IMR-90 (cell line): ENCODE measurements around the gene GKN1. TPM values are rescaled to one million over a fixed set of nuclear protein-coding genes. Genes with fewer than 3 reads are reported as not detected.

ENCODE experiments used
- ATAC-seq: fragments of 200-7000 bp; cut with Tn5 transposase; 2 replicates; pipeline ENCODE4 v1.9.1; 2020; ENCODE audit warnings: low read depth, mild to moderate bottlenecking, moderate library complexity
- BruUV-seq: library from RNA; stranded (reverse); fragments of 400-500 nt; replicated peaks from 2 replicates; lab custom pipeline; 2021; lab: Mats Ljungman, UMichigan
- CTCF ChIA-PET: fragments of 300-600 bp; formaldehyde crosslinking; extraction: SDS; loops from one replicate; lab custom pipeline; 2021; ENCODE audit warnings: antibody characterized with exemption; lab: Yijun Ruan, JAX
- POLR2A ChIA-PET: fragments of 300-600 bp; sonication (Branson Sonifier 250); formaldehyde crosslinking; loops from one replicate; lab custom pipeline; 2022; ENCODE audit warnings: antibody characterized with exemption; ENCODE audit not compliant: unreplicated experiment; lab: Charles Lee
- DNase-seq: peaks from one replicate; pipeline ENCODE4 v3.0.0; 2013
- H2AFZ ChIP-seq: replicated peaks from 2 replicates; pipeline ENCODE3; 2013; ENCODE audit warnings: low read length, mild to moderate bottlenecking; ENCODE audit not compliant: poor library complexity
- H2AK5ac ChIP-seq: 2 replicates; pipeline ENCODE4 v1.6.1; 2013; ENCODE audit warnings: low read depth, low read length, inconsistent platforms
- H2AK9ac ChIP-seq: replicated peaks from 2 replicates; pipeline ENCODE3; 2013; ENCODE audit warnings: mild to moderate bottlenecking, low read depth, low read length, moderate library complexity; ENCODE audit not compliant: poor library complexity
- H2BK120ac ChIP-seq: 2 replicates; pipeline ENCODE4 v1.6.1; 2013; ENCODE audit warnings: low read depth, low read length, inconsistent platforms
- H2BK15ac ChIP-seq: 3 replicates; pipeline ENCODE4 v1.6.1; 2013; ENCODE audit warnings: low read depth, low read length, inconsistent platforms
- H2BK20ac ChIP-seq: 2 replicates; pipeline ENCODE4 v1.6.1; 2013; ENCODE audit warnings: low read depth, mild to moderate bottlenecking, inconsistent platforms, low read length, moderate library complexity
- H2BK5ac ChIP-seq: 2 replicates; pipeline ENCODE4 v1.6.1; 2013; ENCODE audit warnings: mild to moderate bottlenecking, low read depth, low read length, inconsistent platforms; ENCODE audit not compliant: poor library complexity, severe bottlenecking
- H3K14ac ChIP-seq: replicated peaks from 2 replicates; pipeline ENCODE4 v1.6.1; 2013; ENCODE audit warnings: low read depth, low read length, inconsistent platforms
- H3K18ac ChIP-seq: 2 replicates; pipeline ENCODE4 v1.6.1; 2013; ENCODE audit warnings: low read depth, low read length, control low read depth
- H3K23ac ChIP-seq: 2 replicates; pipeline ENCODE4 v1.6.1; 2013; ENCODE audit warnings: low read depth, low read length, inconsistent platforms
- H3K27ac ChIP-seq: 2 replicates; pipeline ENCODE4 v1.5.1; 2013; ENCODE audit warnings: mild to moderate bottlenecking, control low read depth, low read length; ENCODE audit not compliant: insufficient read depth
- H3K27me3 ChIP-seq: 2 replicates; pipeline ENCODE4 v1.6.1; 2013; ENCODE audit warnings: low read length; ENCODE audit not compliant: control insufficient read depth, insufficient read depth
- H3K36me3 ChIP-seq: 2 replicates; pipeline ENCODE4 v1.6.1; 2013; ENCODE audit warnings: low read length, mixed read lengths; ENCODE audit not compliant: control insufficient read depth, insufficient read depth
- H3K4ac ChIP-seq: 2 replicates; pipeline ENCODE4 v1.6.1; 2013; ENCODE audit warnings: low read depth, low read length, inconsistent platforms
- H3K4me1 ChIP-seq: 2 replicates; pipeline ENCODE4 v1.6.1; 2013; ENCODE audit warnings: low read length, mixed read lengths; ENCODE audit not compliant: control insufficient read depth, insufficient read depth
- H3K4me2 ChIP-seq: 2 replicates; pipeline ENCODE4 v1.6.1; 2013; ENCODE audit warnings: low read depth, mild to moderate bottlenecking, control low read depth, low read length, moderate library complexity
- H3K4me3 ChIP-seq: 2 replicates; pipeline ENCODE4 v1.5.1; 2013; ENCODE audit warnings: low read depth, mild to moderate bottlenecking, control low read depth, low read length, moderate library complexity; ENCODE audit not compliant: insufficient read depth
- H3K56ac ChIP-seq: 2 replicates; pipeline ENCODE4 v1.6.1; 2013; ENCODE audit warnings: low read length, inconsistent platforms; ENCODE audit not compliant: insufficient read depth; ENCODE audit errors: extremely low read depth
- H3K79me1 ChIP-seq, 2 experiments: 2 replicates each; pipeline ENCODE4 v1.6.1; 2013; ENCODE audit warnings: low read length in 2 of 2, inconsistent platforms in 1 of 2, low read depth in 1 of 2
- H3K9ac ChIP-seq: 2 replicates; pipeline ENCODE4 v1.6.1; 2013; ENCODE audit warnings: low read depth, low read length, control low read depth
- H3K9me1 ChIP-seq: 2 replicates; pipeline ENCODE4 v1.6.1; 2013; ENCODE audit warnings: low read length, inconsistent platforms; ENCODE audit not compliant: insufficient read depth
- H3K9me3 ChIP-seq: 2 replicates; pipeline ENCODE4 v1.6.1; 2013; ENCODE audit warnings: low read length; ENCODE audit not compliant: control insufficient read depth, insufficient read depth
- H4K20me1 ChIP-seq: 2 replicates; pipeline ENCODE4 v1.6.1; 2013; ENCODE audit warnings: low read length, inconsistent platforms; ENCODE audit not compliant: insufficient read depth
- H4K5ac ChIP-seq: 2 replicates; pipeline ENCODE4 v1.6.1; 2013; ENCODE audit warnings: mild to moderate bottlenecking, low read depth, low read length, control low read depth
- H4K8ac ChIP-seq, 2 experiments: 2 replicates each; pipeline ENCODE4 v1.6.1; 2013; ENCODE audit warnings: low read depth in 2 of 2, low read length in 2 of 2, control low read depth in 1 of 2, inconsistent platforms in 1 of 2
- H4K91ac ChIP-seq: 2 replicates; pipeline ENCODE4 v1.6.1; 2013; ENCODE audit warnings: low read depth, low read length, inconsistent platforms; ENCODE audit not compliant: insufficient read depth
- BHLHE40 ChIP-seq: fragments of 150-350 bp; IDR thresholded peaks from 2 replicates; pipeline ENCODE4 v1.6.1; 2016; ENCODE audit warnings: mild to moderate bottlenecking, low read depth, low read length
- CEBPB ChIP-seq: IDR thresholded peaks from 2 replicates; pipeline ENCODE4 v1.6.1; 2012; ENCODE audit warnings: low read depth, low read length, improper control_type of control experiment
- CHD1 ChIP-seq: IDR thresholded peaks from 2 replicates; pipeline ENCODE4 v1.6.1; 2012; ENCODE audit warnings: low read depth, low read length, improper control_type of control experiment
- FOS ChIP-seq: fragments of 150-350 bp; IDR thresholded peaks from 2 replicates; pipeline ENCODE4 v1.6.1; 2016; ENCODE audit warnings: low read depth, low read length
- MAZ ChIP-seq: IDR thresholded peaks from 2 replicates; pipeline ENCODE4 v1.6.1; 2012; ENCODE audit warnings: low read depth, mild to moderate bottlenecking, low read length, improper control_type of control experiment, moderate library complexity, borderline replicate concordance
- MXI1 ChIP-seq: IDR thresholded peaks from 2 replicates; pipeline ENCODE4 v1.6.1; 2012; ENCODE audit warnings: low read depth, mild to moderate bottlenecking, low read length, moderate library complexity, borderline replicate concordance
- NFE2L2 ChIP-seq: fragments of 150-350 bp; IDR thresholded peaks from 2 replicates; pipeline ENCODE4 v1.6.1; 2016; ENCODE audit warnings: low read depth, mild to moderate bottlenecking, low read length
- POLR2A ChIP-seq: IDR thresholded peaks from 2 replicates; pipeline ENCODE4 v1.6.1; 2012; ENCODE audit warnings: mild to moderate bottlenecking, low read depth, low read length
- RAD21 ChIP-seq: IDR thresholded peaks from 2 replicates; pipeline ENCODE4 v1.6.1; 2012; ENCODE audit warnings: low read length, improper control_type of control experiment
- RCOR1 ChIP-seq: IDR thresholded peaks from 2 replicates; pipeline ENCODE4 v1.6.1; 2012; ENCODE audit warnings: mild to moderate bottlenecking, low read length, improper control_type of control experiment; ENCODE audit not compliant: insufficient replicate concordance
- RFX5 ChIP-seq: IDR thresholded peaks from 2 replicates; pipeline ENCODE4 v1.8.0; 2012; ENCODE audit warnings: low read depth, mild to moderate bottlenecking, low read length, moderate library complexity
- WGBS, 2 experiments: methylation state at CpG; one replicate each; pipeline versions ENCODE4 v1.1.5 to v1.1.7; 2013; ENCODE audit warnings: missing lambda C conversion rate in 2 of 2; ENCODE audit not compliant: insufficient read length in 1 of 2; ENCODE audit errors: extremely low coverage in 2 of 2; 5-methylcytosine and 5-hydroxymethylcytosine counted together
- dilution Hi-C: fragments of 300-500 bp; cut with HindIII; formaldehyde crosslinking; loops from one replicate; pipeline ENCODE4 v1.14.3; 2018; ENCODE audit warnings: low sequenced_read_pairs; ENCODE audit not compliant: unreplicated experiment
- in situ Hi-C: fragments of 300-500 bp; cut with MboI; formaldehyde crosslinking; loops from 3 replicates; pipeline ENCODE4 v1.14.3; 2019; ENCODE audit warnings: low sequenced_read_pairs, inconsistent platforms, mixed read lengths
- intact Hi-C: fragments of 100-400 bp; cut with micrococcal nuclease; formaldehyde crosslinking; loops from 2 replicates; pipeline ENCODE4 v1.10.0; 2022
- polyA plus RNA-seq, 3 experiments: library from polyadenylated mRNA; depleted of rRNA; stranded (reverse); fragments of >200 nt; gene quantifications; 2 replicates each; pipeline ENCODE4 v1.2.3, GENCODE V29; 2012; ENCODE audit warnings: low replicate concordance in 1 of 3
- total RNA-seq: library from RNA; depleted of rRNA; stranded (reverse); fragments of >200 nt; gene quantifications from 2 replicates; pipeline ENCODE4 v1.2.3, GENCODE V29; 2012
- TF ChIP-seq, protein P1 (sequence below): fragments of 150-350 bp; IDR thresholded peaks from 2 replicates; pipeline ENCODE4 v1.6.1; 2016; ENCODE audit warnings: low read depth, mild to moderate bottlenecking, low read length, moderate library complexity, borderline replicate concordance
- TF ChIP-seq, protein P2 (sequence below): conservative IDR thresholded peaks from 2 replicates; pipeline ENCODE4 v1.5.1; 2012; ENCODE audit warnings: mild to moderate bottlenecking, low read depth, low read length, improper control_type of control experiment

The GKN1 gene
- total and polyA plus RNA-seq, 2 of the 4 experiments (the other 2 are of a cell fraction) = not detected

DNA sequence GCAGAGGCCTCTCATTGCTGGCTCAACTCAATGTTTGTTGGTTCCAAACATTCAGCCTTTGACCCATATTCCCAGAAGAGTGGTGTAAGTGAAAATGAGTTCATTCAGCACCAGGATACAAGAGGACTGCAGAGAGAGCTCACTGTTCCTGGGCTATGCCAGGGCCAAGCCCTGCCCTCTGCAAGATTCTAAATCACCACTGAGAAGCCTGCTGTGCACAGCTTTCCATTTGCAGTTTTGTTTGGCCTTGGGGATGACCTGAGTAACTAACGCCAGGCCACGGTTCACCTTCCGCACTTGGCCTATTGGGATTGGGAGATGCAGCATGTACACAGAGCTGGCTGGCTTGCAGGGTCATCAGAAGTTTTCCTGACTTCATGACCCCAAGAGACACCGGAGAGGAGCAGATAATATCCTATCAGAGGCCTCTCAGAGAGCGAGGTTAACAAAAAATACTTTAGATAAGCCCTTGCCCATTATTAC lies 12.6 kb downstream of the GKN1 start:
- intact Hi-C loops (no loop called here), in situ Hi-C loops (no loop called here), dilution Hi-C loops (no loop called here)
- H4K8ac ChIP-seq = no peak overlapping the region
- H3K23ac ChIP-seq = no peak overlapping the region
- H2BK120ac ChIP-seq = no peak overlapping the region
- no peak overlapping the region for H3K18ac ChIP-seq
- DNase-seq (no peak), ATAC-seq (no peak)
- ChIA-PET CTCF (no interaction called here), POLR2A (no interaction called here)
- BruUV-seq = no TSS peak
- no peak overlapping the region for H3K4me2 ChIP-seq
- no peaks in the 10 kb centered on the region for H3K27me3 ChIP-seq
- H2BK20ac ChIP-seq = no peak overlapping the region
- H4K91ac ChIP-seq = no peak overlapping the region
- no peak overlapping the region for H3K9ac ChIP-seq
- H3K9me1 ChIP-seq = no peaks in the 10 kb centered on the region
- H2AFZ ChIP-seq = no peak overlapping the region
- peak overlapping the region; percentile 33 for H2AK9ac ChIP-seq
- no peaks in the 10 kb centered on the region for H3K4me1 ChIP-seq
- no CpG with 5 or more reads among the region's 5 CpGs for WGBS, 2 experiments
- H3K4ac ChIP-seq = no peak overlapping the region
- TF ChIP-seq, protein P1, sequence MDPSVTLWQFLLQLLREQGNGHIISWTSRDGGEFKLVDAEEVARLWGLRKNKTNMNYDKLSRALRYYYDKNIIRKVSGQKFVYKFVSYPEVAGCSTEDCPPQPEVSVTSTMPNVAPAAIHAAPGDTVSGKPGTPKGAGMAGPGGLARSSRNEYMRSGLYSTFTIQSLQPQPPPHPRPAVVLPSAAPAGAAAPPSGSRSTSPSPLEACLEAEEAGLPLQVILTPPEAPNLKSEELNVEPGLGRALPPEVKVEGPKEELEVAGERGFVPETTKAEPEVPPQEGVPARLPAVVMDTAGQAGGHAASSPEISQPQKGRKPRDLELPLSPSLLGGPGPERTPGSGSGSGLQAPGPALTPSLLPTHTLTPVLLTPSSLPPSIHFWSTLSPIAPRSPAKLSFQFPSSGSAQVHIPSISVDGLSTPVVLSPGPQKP = no peak
- TF ChIP-seq RCOR1 = no peak
- no peak for TF ChIP-seq BHLHE40
- no peak for TF ChIP-seq CHD1
- TF ChIP-seq CEBPB = no peak
- TF ChIP-seq, protein P2, sequence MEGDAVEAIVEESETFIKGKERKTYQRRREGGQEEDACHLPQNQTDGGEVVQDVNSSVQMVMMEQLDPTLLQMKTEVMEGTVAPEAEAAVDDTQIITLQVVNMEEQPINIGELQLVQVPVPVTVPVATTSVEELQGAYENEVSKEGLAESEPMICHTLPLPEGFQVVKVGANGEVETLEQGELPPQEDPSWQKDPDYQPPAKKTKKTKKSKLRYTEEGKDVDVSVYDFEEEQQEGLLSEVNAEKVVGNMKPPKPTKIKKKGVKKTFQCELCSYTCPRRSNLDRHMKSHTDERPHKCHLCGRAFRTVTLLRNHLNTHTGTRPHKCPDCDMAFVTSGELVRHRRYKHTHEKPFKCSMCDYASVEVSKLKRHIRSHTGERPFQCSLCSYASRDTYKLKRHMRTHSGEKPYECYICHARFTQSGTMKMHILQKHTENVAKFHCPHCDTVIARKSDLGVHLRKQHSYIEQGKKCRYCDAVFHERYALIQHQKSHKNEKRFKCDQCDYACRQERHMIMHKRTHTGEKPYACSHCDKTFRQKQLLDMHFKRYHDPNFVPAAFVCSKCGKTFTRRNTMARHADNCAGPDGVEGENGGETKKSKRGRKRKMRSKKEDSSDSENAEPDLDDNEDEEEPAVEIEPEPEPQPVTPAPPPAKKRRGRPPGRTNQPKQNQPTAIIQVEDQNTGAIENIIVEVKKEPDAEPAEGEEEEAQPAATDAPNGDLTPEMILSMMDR = no peak
- TF ChIP-seq POLR2A = no peak
- TF ChIP-seq RFX5 = no peak
- TF ChIP-seq MAZ = no peak
- TF ChIP-seq RAD21 = no peak
- TF ChIP-seq MXI1 = no peak
- no peak for TF ChIP-seq NFE2L2
- no peak for TF ChIP-seq FOS
- H3K56ac ChIP-seq = no peak overlapping the region
- H2BK15ac ChIP-seq = no peak overlapping the region; the same call in 2 of the 3 replicates
- H2BK5ac ChIP-seq = no peak overlapping the region
- no peaks in the 10 kb centered on the region for H3K9me3 ChIP-seq
- H3K14ac ChIP-seq = no peak overlapping the region
- H4K5ac ChIP-seq = no peak overlapping the region
- H3K27ac ChIP-seq = no peak overlapping the region
- H3K4me3 ChIP-seq = no peak overlapping the region
- H2AK5ac ChIP-seq = no peak overlapping the region
- H3K36me3 ChIP-seq = no peaks in the 10 kb centered on the region
- H3K79me1 ChIP-seq = no peaks in the 10 kb centered on the region
- H4K20me1 ChIP-seq = no peaks in the 10 kb centered on the region
